ENCODE measurements around the gene NAXE.
"Not testable (repeated sequence)": the region's sequence is repeated elsewhere in the genome, so short reads cannot be mapped to it uniquely, and the experiment has no call there.

NAXE gene

GRCh38 chr1:156586892-156587477, 4.6 kb upstream of the NAXE start:
- no peak for DNase-seq (ENCODE audit: extremely low spot score)
- ChIA-PET POLR2A (interaction anchor here (1.4 kb wide), 1 partner anchor 15 kb away, joined by 4 read pairs; no protein-coding TSS in a partner anchor), CTCF (interaction anchor here (0.7 to 1.6 kb wide), 4 partner anchors 9 to 129 kb away, joined by 3 to 6 read pairs (median 4); partner anchors contain the start of gene HAPLN2)
- TF ChIP-seq HDGF (IDR thresholded peaks at IDR 0.05; ENCODE audit: borderline replicate concordance), result no peak
- TF ChIP-seq ARNT (IDR thresholded peaks at IDR 0.05), result no peak
- TF ChIP-seq FOXA1 (IDR thresholded peaks at IDR 0.05), result no peak
- no peak for TF ChIP-seq BHLHE40 (IDR thresholded peaks at IDR 0.05; ENCODE audit: borderline replicate concordance)
- no peak for TF ChIP-seq NFRKB (IDR thresholded peaks at IDR 0.05)
- no peak for TF ChIP-seq SUZ12 (IDR thresholded peaks at IDR 0.05)
- TF ChIP-seq L3MBTL2 (conservative IDR thresholded peaks at IDR 0.05), result no peak
- no peak for TF ChIP-seq SP1 (IDR thresholded peaks at IDR 0.05)
- TF ChIP-seq ZNF384 (IDR thresholded peaks at IDR 0.05), result no peak
- TF ChIP-seq LEF1 (IDR thresholded peaks at IDR 0.05; ENCODE audit: borderline replicate concordance), result no peak
- TF ChIP-seq ELF4 (IDR thresholded peaks at IDR 0.05), result no peak
- no peak for TF ChIP-seq FOXM1 (IDR thresholded peaks at IDR 0.05; ENCODE audit: borderline replicate concordance)
- no peak for TF ChIP-seq CTBP1 (IDR thresholded peaks at IDR 0.05; ENCODE audit: borderline replicate concordance)
- TF ChIP-seq PKNOX1 (IDR thresholded peaks at IDR 0.05), result no peak

GRCh38 chr1:156587927-156588326, 3.6 kb upstream of the NAXE start:
- CTCF ChIA-PET, result not testable (repeated sequence)
- POLR2A ChIA-PET, result interaction anchor here (0.7 to 1.6 kb wide), 3 partner anchors 14 to 87 kb away, joined by 3 to 4 read pairs (median 4); partner anchors contain the start of gene MEF2D

GRCh38 chr1:156589546-156589945, 2.0 kb upstream of the NAXE start:
- POLR2A ChIA-PET, result interaction anchor here (1.6 kb wide), 1 partner anchor 89 kb away, joined by 4 read pairs; the partner anchor contains the start of gene MEF2D
- DNase-seq (ENCODE audit: extremely low spot score), result no peak
- CTCF ChIA-PET, result no interaction called here
- no peak for TF ChIP-seq CTBP1 (IDR thresholded peaks at IDR 0.05; ENCODE audit: borderline replicate concordance)
- TF ChIP-seq ELF4 (IDR thresholded peaks at IDR 0.05), result no peak
- TF ChIP-seq PKNOX1 (IDR thresholded peaks at IDR 0.05), result no peak
- no peak for TF ChIP-seq SP1 (IDR thresholded peaks at IDR 0.05)
- TF ChIP-seq FOXA1 (IDR thresholded peaks at IDR 0.05), result no peak
- no peak for TF ChIP-seq HDGF (IDR thresholded peaks at IDR 0.05; ENCODE audit: borderline replicate concordance)
- TF ChIP-seq L3MBTL2 (conservative IDR thresholded peaks at IDR 0.05), result no peak
- no peak for TF ChIP-seq FOXK2 (IDR thresholded peaks at IDR 0.05)
- no peak for TF ChIP-seq LEF1 (IDR thresholded peaks at IDR 0.05; ENCODE audit: borderline replicate concordance)
- no peak for TF ChIP-seq ARNT (IDR thresholded peaks at IDR 0.05)
- TF ChIP-seq ZNF384 (IDR thresholded peaks at IDR 0.05), result no peak
- no peak for TF ChIP-seq SUZ12 (IDR thresholded peaks at IDR 0.05)
- TF ChIP-seq TARDBP (IDR thresholded peaks at IDR 0.05), result no peak
- no peak for TF ChIP-seq NFRKB (IDR thresholded peaks at IDR 0.05)
- TF ChIP-seq BHLHE40 (IDR thresholded peaks at IDR 0.05; ENCODE audit: borderline replicate concordance), result no peak
- no peak for TF ChIP-seq FOXM1 (IDR thresholded peaks at IDR 0.05; ENCODE audit: borderline replicate concordance)

More at GRCh38 chr1:156587927-156588326, 3.6 kb upstream of the NAXE start:
- DNase-seq (ENCODE audit: extremely low spot score), result not testable (repeated sequence)

DNA sequence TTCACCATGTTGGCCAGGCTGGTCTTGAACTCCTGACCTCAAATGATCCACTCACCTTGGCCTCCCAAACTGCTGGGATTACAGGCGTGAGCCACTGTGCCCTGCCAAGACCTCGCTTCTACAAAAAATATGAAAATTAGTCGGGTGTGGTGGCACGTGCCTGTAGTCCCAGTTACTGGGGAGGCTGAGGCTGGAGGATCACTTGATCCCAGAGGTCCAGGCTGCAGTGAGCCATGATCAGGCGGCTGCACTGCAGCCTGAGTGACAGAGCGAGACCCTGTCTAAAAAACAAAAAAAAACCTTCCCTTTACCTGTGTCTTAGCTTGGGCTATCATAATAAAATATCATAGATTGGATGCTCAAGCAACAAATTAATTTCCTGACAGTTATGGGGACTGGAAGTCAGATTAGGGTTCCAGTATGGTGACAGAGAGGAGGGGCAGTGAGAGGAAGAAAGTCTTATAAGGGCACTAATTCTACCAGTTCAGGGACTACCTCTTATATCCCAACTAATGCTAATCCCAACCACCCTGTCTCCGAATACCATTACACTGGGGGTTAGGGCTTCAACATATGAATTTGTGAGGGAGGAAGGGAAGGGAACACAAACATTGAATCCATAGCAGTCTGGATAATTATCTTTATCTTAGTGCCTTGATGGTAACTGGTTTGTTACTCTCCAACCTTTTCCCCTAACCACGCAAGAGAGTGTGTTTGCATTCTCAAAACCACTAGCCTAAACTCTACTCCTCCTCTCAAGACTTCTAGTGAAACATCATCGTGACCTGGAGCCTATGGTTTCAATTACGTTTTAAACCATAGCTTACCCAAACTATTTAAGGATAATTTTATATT, 1.0 kb upstream of the NAXE start:
- no peak for DNase-seq (ENCODE audit: extremely low spot score)
- no peak for TF ChIP-seq BHLHE40 (IDR thresholded peaks at IDR 0.05; ENCODE audit: borderline replicate concordance)
- no peak for TF ChIP-seq ARNT (IDR thresholded peaks at IDR 0.05)
- no peak for TF ChIP-seq ELF4 (IDR thresholded peaks at IDR 0.05)
- no peak for TF ChIP-seq HDGF (IDR thresholded peaks at IDR 0.05; ENCODE audit: borderline replicate concordance)
- no peak for TF ChIP-seq SUZ12 (IDR thresholded peaks at IDR 0.05)
- TF ChIP-seq CTBP1 (IDR thresholded peaks at IDR 0.05; ENCODE audit: borderline replicate concordance), result no peak
- no peak for TF ChIP-seq LEF1 (IDR thresholded peaks at IDR 0.05; ENCODE audit: borderline replicate concordance)
- TF ChIP-seq ZNF384 (IDR thresholded peaks at IDR 0.05), result no peak
- TF ChIP-seq FOXM1 (IDR thresholded peaks at IDR 0.05; ENCODE audit: borderline replicate concordance), result no peak
- TF ChIP-seq L3MBTL2 (conservative IDR thresholded peaks at IDR 0.05), result no peak
- no peak for TF ChIP-seq NFRKB (IDR thresholded peaks at IDR 0.05)
- no peak for TF ChIP-seq TARDBP (IDR thresholded peaks at IDR 0.05)
- CTCF ChIA-PET, result interaction anchor here (0.7 to 2.2 kb wide), 8 partner anchors 9 to 133 kb away, joined by 3 to 11 read pairs (median 4); partner anchors contain the start of gene GPATCH4
- POLR2A ChIA-PET, result interaction anchor here (1.0 to 4.3 kb wide), 15 partner anchors 9 to 138 kb away, joined by 3 to 57 read pairs (median 7); partner anchors contain the start of genes GPATCH4, ISG20L2, MEF2D and METTL25B

DNA sequence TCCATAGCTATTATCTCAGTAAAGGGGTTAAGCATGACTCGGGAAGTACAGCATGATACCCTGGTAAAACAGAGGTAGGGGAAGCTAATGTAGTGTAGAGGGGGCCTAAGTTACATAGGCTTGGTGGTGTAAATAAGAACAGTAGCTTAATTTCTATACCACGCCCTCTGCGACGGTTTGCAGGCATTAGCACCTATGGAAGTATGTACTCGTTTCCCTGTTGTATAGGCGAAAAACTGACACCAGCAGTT, 470 bp upstream of the NAXE start:
- POLR2A ChIA-PET, result interaction anchor here (0.8 to 4.3 kb wide), 23 partner anchors 10 to 169 kb away, joined by 3 to 57 read pairs (median 5); partner anchors contain the start of genes GPATCH4, HAPLN2, ISG20L2 and MEF2D
- no peak for DNase-seq (ENCODE audit: extremely low spot score)
- CTCF ChIA-PET, result interaction anchor here (0.7 to 2.2 kb wide), 9 partner anchors 8 to 205 kb away, joined by 3 to 11 read pairs (median 3); partner anchors contain the start of gene GPATCH4

More for the DNA sequence above, 470 bp upstream of the NAXE start:
- TF ChIP-seq HDGF (IDR thresholded peaks at IDR 0.05; ENCODE audit: borderline replicate concordance) (0 out of 2 replicates have a peak, but pooled peaks have one; percentile 24), ZNF384 (IDR thresholded peaks at IDR 0.05) (no peak)

Measured in HEK293T (cell line).